ENCODE results near the gene CYP1A1.

GRCh38 chr15:74696398-74696729 is 29.0 kb downstream of the CYP1A1 start:
- TF ChIP-seq CTCF (IDR thresholded peaks at IDR 0.05): no peak
- TF ChIP-seq POLR2AphosphoS5 (IDR thresholded peaks at IDR 0.05): no peak
- TF ChIP-seq POLR2A (IDR thresholded peaks at IDR 0.05): no peak

Measured in breast epithelium (tissue), 3 donors.